Colonic mucosa (tissue), 4 donors: ENCODE data around the gene MYOCD. TPM values are rescaled to one million over a fixed set of nuclear protein-coding genes. Genes with fewer than 3 reads are reported as not detected.

ENCODE experiments used
- DNase-seq: peaks from one replicate; pipeline ENCODE4 v3.0.0-alpha.2; 2020
- H3K27ac ChIP-seq: fragments of 200-600 bp; one replicate; pipeline ENCODE4 v1.8.0; 2021
- H3K27me3 ChIP-seq: fragments of 200-600 bp; one replicate; pipeline ENCODE4 v1.8.0; 2021
- H3K36me3 ChIP-seq: fragments of 200-600 bp; one replicate; pipeline ENCODE4 v1.8.0; 2021
- H3K4me1 ChIP-seq: fragments of 200-600 bp; one replicate; pipeline ENCODE4 v1.8.0; 2021; ENCODE audit warnings: mild to moderate bottlenecking
- H3K4me3 ChIP-seq: fragments of 200-600 bp; one replicate; pipeline ENCODE4 v1.8.0; 2021
- H3K9ac ChIP-seq, 2 donors: one replicate each; pipeline ENCODE4 v1.7.0; 2013; ENCODE audit warnings: control low read depth in 2 of 2, low read depth in 2 of 2, low read length in 2 of 2
- H3K9me3 ChIP-seq: fragments of 200-600 bp; one replicate; pipeline ENCODE4 v1.8.0; 2021
- CTCF ChIP-seq: fragments of 200-600 bp; IDR thresholded peaks from one replicate; pipeline ENCODE4 v1.8.0; 2022; ENCODE audit warnings: antibody characterized with exemption, mild to moderate bottlenecking
- intact Hi-C: fragments of 100-400 bp; cut with DNase I; formaldehyde crosslinking; loops from one replicate; pipeline ENCODE4 v1.14.1; 2022
- total RNA-seq, 2 donors: library from RNA; stranded (reverse); fragmentation: NEBNext Ultra II Directional in 1 of 2; extraction: Animal tissue kit (Norgen Biotek cat#: 25700) in 1 of 2; gene quantifications; one replicate each; pipeline ENCODE4 v1.2.1, GENCODE V29; 2021
- donor health status: healthy.
- donor health status: DM: no; HTN: no; CAD: no.
- donor health status: DM: no; HTN: no; CAD: no.

MYOCD gene
- total RNA-seq, 2 donors from 2014 or later: 1.1 to 20.5 TPM

DNA sequence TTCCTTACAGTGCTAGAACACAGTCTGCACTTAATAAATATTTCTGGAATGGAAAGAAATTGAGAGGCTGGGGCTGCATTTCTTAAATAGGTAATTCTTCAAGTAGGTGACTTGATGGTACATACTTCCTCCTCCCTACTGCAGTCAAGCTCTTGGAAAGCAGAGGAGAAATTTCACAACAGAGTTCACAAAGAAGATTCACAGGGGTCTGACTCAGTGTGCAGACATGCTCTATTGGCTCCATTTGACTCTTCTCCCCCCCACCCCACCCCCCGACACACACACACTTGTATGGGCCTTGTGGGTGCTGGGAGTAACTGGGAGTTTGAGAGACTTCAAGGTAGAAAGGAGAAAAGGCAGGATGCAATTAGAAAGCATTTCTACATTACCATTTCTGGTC, 6.2 kb upstream of the MYOCD start:
- Histone ChIP-seq H3K27ac (no peak overlapping the region), H3K4me3 (no peak overlapping the region)

GRCh38 chr17:12664252-12664651, 1.4 kb upstream of the MYOCD start:
- Histone ChIP-seq H3K36me3 (no peaks in the 10 kb centered on the region), H3K9ac (peak overlapping the region in 1 of 2 donors; percentile 12), H3K9me3 (no peaks in the 10 kb centered on the region), H3K4me3 (no peak overlapping the region), H3K27ac (no peak overlapping the region), H3K4me1 (no peaks in the 10 kb centered on the region), H3K27me3 (peaks cover 24% of the 10 kb centered on the region)
- intact Hi-C loops: loop anchor here (10.0 kb wide), 2 partner anchors 319 to 479 kb away; no protein-coding TSS in a partner anchor
- TF ChIP-seq CTCF: no peak
- no peak for DNase-seq

More for the DNA sequence above, 6.2 kb upstream of the MYOCD start:
- intact Hi-C loops: no loop called here
- H3K4me1 ChIP-seq: no peaks in the 10 kb centered on the region
- no peak for TF ChIP-seq CTCF
- H3K9me3 ChIP-seq: no peaks in the 10 kb centered on the region
- H3K9ac ChIP-seq: no peak overlapping the region
- H3K27me3 ChIP-seq: peaks cover 4% of the 10 kb centered on the region
- H3K36me3 ChIP-seq: no peaks in the 10 kb centered on the region
- DNase-seq: no peak

GRCh38 chr17:12664894-12665262, 812 bp upstream of the MYOCD start:
- Histone ChIP-seq H3K4me3 (peak overlapping the region; percentile 41), H3K9ac (peak overlapping the region; percentile 12 to 47), H3K4me1 (no peaks in the 10 kb centered on the region), H3K36me3 (no peaks in the 10 kb centered on the region), H3K27me3 (peaks cover 24% of the 10 kb centered on the region), H3K9me3 (no peaks in the 10 kb centered on the region), H3K27ac (peak overlapping the region; percentile 53)
- intact Hi-C loops: loop anchor here (5.0 to 10.0 kb wide), 3 partner anchors 118 to 480 kb away; no protein-coding TSS in a partner anchor
- DNase-seq: no peak
- TF ChIP-seq CTCF: no peak

- intact Hi-C loops: loop anchor here (5.0 to 10.0 kb wide), 3 partner anchors 119 to 482 kb away; no protein-coding TSS in a partner anchor
- H3K9me3 ChIP-seq: no peaks in the 10 kb centered on the region
- H3K36me3 ChIP-seq: no peaks in the 10 kb centered on the region
- DNase-seq: no peak
- H3K4me3 ChIP-seq: peak overlapping the region; percentile 7
- no peaks in the 10 kb centered on the region for H3K4me1 ChIP-seq
- peaks cover 24% of the 10 kb centered on the region for H3K27me3 ChIP-seq
- H3K9ac ChIP-seq: no peak overlapping the region
- TF ChIP-seq CTCF: no peak
- no peak overlapping the region for H3K27ac ChIP-seq
Measured at GRCh38 chr17:12666718-12667117, 1.0 kb downstream of the MYOCD start.

- DNase-seq: no peak
- no peak overlapping the region for H3K9ac ChIP-seq
- intact Hi-C loops: loop anchor here (5.0 to 10.0 kb wide), 3 partner anchors 120 to 483 kb away; no protein-coding TSS in a partner anchor
- H3K4me3 ChIP-seq: peak overlapping the region; percentile 7
- H3K36me3 ChIP-seq: no peaks in the 10 kb centered on the region
- H3K27ac ChIP-seq: no peak overlapping the region
- H3K4me1 ChIP-seq: no peaks in the 10 kb centered on the region
- H3K9me3 ChIP-seq: no peaks in the 10 kb centered on the region
- TF ChIP-seq CTCF: peak; percentile 14
- H3K27me3 ChIP-seq: peaks cover 24% of the 10 kb centered on the region
Measured at GRCh38 chr17:12667299-12667958, 1.7 kb downstream of the MYOCD start.
